ENCODE measurements around the gene SAG. TPM values are rescaled to one million over a fixed set of nuclear protein-coding genes. Genes with fewer than 3 reads are reported as not detected.

SAG gene
- polyA plus RNA-seq, 1 experiment, result not detected

- Histone ChIP-seq H3K9me3 (ENCODE audit: control insufficient read depth, insufficient read depth, low read length) (no peaks in the 10 kb centered on the region), H3K27ac (ENCODE audit: low read depth, low read length) (no peak overlapping the region), H3K27me3 (ENCODE audit: control insufficient read depth, insufficient read depth, low read length) (peaks cover under 1% of the 10 kb centered on the region), H3K4me3 (ENCODE audit: low read depth, low read length) (no peak overlapping the region)
- TF ChIP-seq, protein P1, sequence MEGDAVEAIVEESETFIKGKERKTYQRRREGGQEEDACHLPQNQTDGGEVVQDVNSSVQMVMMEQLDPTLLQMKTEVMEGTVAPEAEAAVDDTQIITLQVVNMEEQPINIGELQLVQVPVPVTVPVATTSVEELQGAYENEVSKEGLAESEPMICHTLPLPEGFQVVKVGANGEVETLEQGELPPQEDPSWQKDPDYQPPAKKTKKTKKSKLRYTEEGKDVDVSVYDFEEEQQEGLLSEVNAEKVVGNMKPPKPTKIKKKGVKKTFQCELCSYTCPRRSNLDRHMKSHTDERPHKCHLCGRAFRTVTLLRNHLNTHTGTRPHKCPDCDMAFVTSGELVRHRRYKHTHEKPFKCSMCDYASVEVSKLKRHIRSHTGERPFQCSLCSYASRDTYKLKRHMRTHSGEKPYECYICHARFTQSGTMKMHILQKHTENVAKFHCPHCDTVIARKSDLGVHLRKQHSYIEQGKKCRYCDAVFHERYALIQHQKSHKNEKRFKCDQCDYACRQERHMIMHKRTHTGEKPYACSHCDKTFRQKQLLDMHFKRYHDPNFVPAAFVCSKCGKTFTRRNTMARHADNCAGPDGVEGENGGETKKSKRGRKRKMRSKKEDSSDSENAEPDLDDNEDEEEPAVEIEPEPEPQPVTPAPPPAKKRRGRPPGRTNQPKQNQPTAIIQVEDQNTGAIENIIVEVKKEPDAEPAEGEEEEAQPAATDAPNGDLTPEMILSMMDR (IDR thresholded peaks at IDR 0.05; ENCODE audit: low read depth, low read length), result no peak
- POLR2A ChIA-PET, result no interaction called here
- DNase-seq (ENCODE audit: low read depth, low spot score), result no peak
- CTCF ChIA-PET, result interaction anchor here (3.3 kb wide), 1 partner anchor 11 kb away, joined by 15 read pairs; the partner anchor contains the start of gene DGKD
Measured at GRCh38 chr2:233343171-233343705, 35.6 kb downstream of the SAG start.

- ChIA-PET CTCF (no interaction called here), POLR2A (no interaction called here)
- Histone ChIP-seq H3K27me3 (ENCODE audit: control insufficient read depth, insufficient read depth, low read length) (peaks cover 4% of the 10 kb centered on the region), H3K9me3 (ENCODE audit: control insufficient read depth, insufficient read depth, low read length) (no peaks in the 10 kb centered on the region), H3K27ac (ENCODE audit: low read depth, low read length) (no peak overlapping the region), H3K4me3 (ENCODE audit: low read depth, low read length) (no peak overlapping the region)
- no peak for DNase-seq (ENCODE audit: low read depth, low spot score)
- TF ChIP-seq, protein P1 (IDR thresholded peaks at IDR 0.05; ENCODE audit: low read depth, low read length), result no peak
Measured at GRCh38 chr2:233346376-233346775, 38.8 kb downstream of the SAG start.

- DNase-seq (ENCODE audit: low read depth, low spot score), result no peak
- ChIA-PET CTCF (no interaction called here), POLR2A (no interaction called here)
Measured at GRCh38 chr2:233346930-233347329, 39.3 kb downstream of the SAG start.

DNA sequence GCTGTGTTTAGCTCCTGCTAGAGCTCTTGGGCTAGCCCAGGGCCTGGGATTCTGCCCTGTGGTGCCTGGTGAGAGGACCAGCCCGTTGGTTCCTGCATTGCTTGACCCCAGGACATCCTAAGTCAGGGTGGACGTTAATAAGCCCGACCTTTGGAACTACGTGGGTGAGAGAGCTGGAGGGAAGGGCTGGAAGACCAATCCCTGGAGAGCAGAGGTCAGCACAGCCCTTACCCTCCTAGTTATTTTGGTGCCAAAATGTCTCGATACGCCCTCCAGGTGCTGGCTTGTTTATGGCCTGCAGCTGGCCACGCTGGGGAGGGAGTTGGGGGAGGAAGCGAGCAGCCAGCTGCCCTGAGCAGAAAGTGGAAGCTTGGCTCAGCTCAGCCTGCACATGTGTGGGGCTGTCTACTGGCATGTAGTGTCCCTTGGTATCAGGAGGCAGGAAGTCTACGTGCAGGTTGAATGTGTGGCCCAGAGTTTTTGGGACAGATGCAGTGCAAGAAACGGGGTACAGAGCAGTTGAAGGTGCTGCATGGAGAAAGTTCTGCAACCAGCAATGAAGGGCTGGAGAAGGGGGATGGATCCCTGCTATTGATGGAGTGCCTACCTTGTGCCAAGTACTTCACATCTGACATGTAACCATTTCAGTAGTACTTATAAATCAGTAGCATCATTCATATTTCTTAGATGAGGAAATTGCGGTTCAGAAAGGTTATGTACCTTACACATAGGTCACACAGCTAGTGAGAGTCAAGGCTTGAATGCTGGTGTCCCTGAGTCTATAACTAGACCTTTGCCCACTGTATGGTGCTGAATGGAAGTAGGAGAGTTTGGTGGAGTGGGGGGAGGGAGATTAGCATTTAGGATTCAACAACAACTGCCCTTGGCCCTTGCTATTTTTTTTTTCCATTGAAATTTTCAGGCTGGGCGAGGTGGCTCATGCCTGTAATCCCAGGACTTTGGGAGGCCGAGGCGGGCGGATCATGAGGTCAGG is 41.7 kb downstream of the SAG start:
- DNase-seq (ENCODE audit: low read depth, low spot score), result no peak
- H3K9me3 ChIP-seq (ENCODE audit: control insufficient read depth, insufficient read depth, low read length), result peaks cover 8% of the 10 kb centered on the region; the same call in 1 of the 2 replicates
- TF ChIP-seq, protein P1 (IDR thresholded peaks at IDR 0.05; ENCODE audit: low read depth, low read length), result no peak
- H3K27me3 ChIP-seq (ENCODE audit: control insufficient read depth, insufficient read depth, low read length), result peaks cover 4% of the 10 kb centered on the region
- no peak overlapping the region for H3K4me3 ChIP-seq (ENCODE audit: low read depth, low read length)
- POLR2A ChIA-PET, result interaction anchor here (0.5 to 0.6 kb wide), 2 partner anchors 63 to 546 kb away, joined by 3 to 5 read pairs; no protein-coding TSS in a partner anchor
- CTCF ChIA-PET, result no interaction called here
- H3K27ac ChIP-seq (ENCODE audit: low read depth, low read length), result no peak overlapping the region

More at GRCh38 chr2:233346930-233347329, 39.3 kb downstream of the SAG start:
- peaks cover 4% of the 10 kb centered on the region for H3K27me3 ChIP-seq (ENCODE audit: control insufficient read depth, insufficient read depth, low read length)
- H3K9me3 ChIP-seq (ENCODE audit: control insufficient read depth, insufficient read depth, low read length), result no peaks in the 10 kb centered on the region; the same call in 1 of the 2 replicates
- TF ChIP-seq, protein P1 (IDR thresholded peaks at IDR 0.05; ENCODE audit: low read depth, low read length), result no peak
- no peak overlapping the region for H3K27ac ChIP-seq (ENCODE audit: low read depth, low read length)
- no peak overlapping the region for H3K4me3 ChIP-seq (ENCODE audit: low read depth, low read length)

DNA sequence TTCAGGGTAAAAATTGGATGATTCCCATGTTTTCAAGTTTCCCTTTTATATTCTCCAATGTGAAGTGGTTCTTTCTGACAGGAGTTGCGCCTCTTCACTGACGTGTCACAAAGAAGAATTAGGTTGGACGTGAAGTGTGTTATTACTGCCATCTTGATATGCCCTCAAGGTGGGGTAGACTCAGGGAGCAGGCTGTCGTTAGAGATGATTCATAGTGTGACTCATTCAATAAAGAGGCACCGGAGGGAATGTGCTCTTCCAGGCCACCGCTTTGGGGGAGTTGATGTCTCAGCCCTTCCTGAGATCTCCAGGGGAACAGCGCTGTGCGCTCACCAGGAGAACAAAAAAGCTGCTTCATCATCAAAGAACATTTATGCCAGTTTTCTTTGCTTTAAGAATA is 43.1 kb downstream of the SAG start:
- H3K27me3 ChIP-seq (ENCODE audit: control insufficient read depth, insufficient read depth, low read length), result peaks cover 4% of the 10 kb centered on the region
- CTCF ChIA-PET, result no interaction called here
- POLR2A ChIA-PET, result no interaction called here
- H3K4me3 ChIP-seq (ENCODE audit: low read depth, low read length), result no peak overlapping the region
- peaks cover 8% of the 10 kb centered on the region; the same call in 1 of the 2 replicates for H3K9me3 ChIP-seq (ENCODE audit: control insufficient read depth, insufficient read depth, low read length)
- DNase-seq (ENCODE audit: low read depth, low spot score), result peak; percentile 42
- TF ChIP-seq, protein P1 (IDR thresholded peaks at IDR 0.05; ENCODE audit: low read depth, low read length), result peak; percentile 16; the same call in 1 of the 2 replicates
- H3K27ac ChIP-seq (ENCODE audit: low read depth, low read length), result no peak overlapping the region
